RWPE2 (cell line): Measurements from ENCODE around the gene AKAP13.
"Not testable (repeated sequence)": the region's sequence is repeated elsewhere in the genome, so short reads cannot be mapped to it uniquely, and the experiment has no call there.

Source experiments
- ATAC-seq: fragments of 200-7000 bp; cut with Tn5 transposase; 3 replicates; pipeline ENCODE4 v1.9.1; 2021; ENCODE audit warnings: low read depth
- DNase-seq: peaks from one replicate; pipeline ENCODE4 v3.0.0-alpha.2; 2020; ENCODE audit warnings: low spot score
- H3K27ac ChIP-seq: fragments of 450-650 bp; 2 replicates; pipeline ENCODE4 v1.5.1; 2017; ENCODE audit warnings: mild to moderate bottlenecking; ENCODE audit not compliant: poor library complexity, severe bottlenecking
- H3K27me3 ChIP-seq: fragments of 250-450 bp; sonication (Bioruptor Pico); 2 replicates; pipeline ENCODE4 v1.5.1; 2021; ENCODE audit warnings: mild to moderate bottlenecking, moderate library complexity; ENCODE audit not compliant: insufficient read depth, poor library complexity, severe bottlenecking
- H3K36me3 ChIP-seq: fragments of 250-450 bp; sonication (Bioruptor Pico); 2 replicates; pipeline ENCODE4 v1.5.1; 2020; ENCODE audit warnings: low read depth, mild to moderate bottlenecking, moderate library complexity
- H3K4me1 ChIP-seq: fragments of 250-450 bp; sonication (Bioruptor Pico); 2 replicates; pipeline ENCODE4 v1.5.1; 2021; ENCODE audit warnings: mild to moderate bottlenecking, moderate library complexity; ENCODE audit not compliant: insufficient read depth, poor library complexity, severe bottlenecking
- H3K4me3 ChIP-seq: fragments of 250-450 bp; sonication (Bioruptor Pico); 2 replicates; pipeline ENCODE4 v1.5.1; 2021; ENCODE audit warnings: mild to moderate bottlenecking, moderate library complexity; ENCODE audit not compliant: severe bottlenecking
- H3K9me3 ChIP-seq: fragments of 250-450 bp; sonication (Bioruptor Pico); 2 replicates; pipeline ENCODE4 v1.5.1; 2021; ENCODE audit warnings: mild to moderate bottlenecking, moderate library complexity; ENCODE audit not compliant: severe bottlenecking
- TF ChIP-seq, protein P1 (sequence below): fragments of 450-650 bp; IDR thresholded peaks from one replicate; pipeline ENCODE4 v1.5.1; 2017; ENCODE audit warnings: mild to moderate bottlenecking, moderate library complexity; ENCODE audit not compliant: poor library complexity, severe bottlenecking

AKAP13 gene

DNA sequence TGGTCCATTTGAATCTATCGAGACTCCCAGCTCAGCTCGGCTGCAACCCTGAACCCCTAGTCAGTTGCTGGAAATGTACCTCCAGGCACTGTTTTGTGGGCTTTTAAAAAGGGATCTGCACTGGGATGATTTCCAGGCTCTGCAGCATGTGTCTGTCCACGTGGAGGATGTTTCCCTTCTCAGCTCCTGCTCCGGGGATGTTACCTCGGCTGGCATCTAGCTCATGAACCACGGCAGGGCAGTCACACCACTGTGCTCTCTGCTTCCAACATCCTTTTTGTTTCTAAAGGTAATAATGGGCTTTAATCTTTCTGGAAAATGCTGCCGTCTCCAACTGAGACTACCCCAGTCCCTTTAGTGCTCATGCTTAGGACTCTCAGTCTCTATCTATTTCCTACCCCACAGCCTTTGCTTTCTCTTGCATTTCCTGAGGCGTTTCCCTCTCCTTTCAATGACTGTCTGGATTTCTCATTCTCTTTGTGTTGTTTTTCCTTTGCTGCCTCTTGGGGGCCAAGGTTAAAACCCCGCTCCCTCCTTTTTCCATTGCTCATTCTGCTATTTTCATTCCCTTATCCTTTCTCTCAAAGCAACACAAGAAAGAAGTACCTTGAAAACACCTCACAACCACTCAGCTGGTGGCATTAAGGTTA is 42.9 kb upstream of the AKAP13 start:
- TF ChIP-seq, protein P1, sequence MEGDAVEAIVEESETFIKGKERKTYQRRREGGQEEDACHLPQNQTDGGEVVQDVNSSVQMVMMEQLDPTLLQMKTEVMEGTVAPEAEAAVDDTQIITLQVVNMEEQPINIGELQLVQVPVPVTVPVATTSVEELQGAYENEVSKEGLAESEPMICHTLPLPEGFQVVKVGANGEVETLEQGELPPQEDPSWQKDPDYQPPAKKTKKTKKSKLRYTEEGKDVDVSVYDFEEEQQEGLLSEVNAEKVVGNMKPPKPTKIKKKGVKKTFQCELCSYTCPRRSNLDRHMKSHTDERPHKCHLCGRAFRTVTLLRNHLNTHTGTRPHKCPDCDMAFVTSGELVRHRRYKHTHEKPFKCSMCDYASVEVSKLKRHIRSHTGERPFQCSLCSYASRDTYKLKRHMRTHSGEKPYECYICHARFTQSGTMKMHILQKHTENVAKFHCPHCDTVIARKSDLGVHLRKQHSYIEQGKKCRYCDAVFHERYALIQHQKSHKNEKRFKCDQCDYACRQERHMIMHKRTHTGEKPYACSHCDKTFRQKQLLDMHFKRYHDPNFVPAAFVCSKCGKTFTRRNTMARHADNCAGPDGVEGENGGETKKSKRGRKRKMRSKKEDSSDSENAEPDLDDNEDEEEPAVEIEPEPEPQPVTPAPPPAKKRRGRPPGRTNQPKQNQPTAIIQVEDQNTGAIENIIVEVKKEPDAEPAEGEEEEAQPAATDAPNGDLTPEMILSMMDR = no peak
- peak; percentile 36; the same call in 1 of the 3 replicates for ATAC-seq
- no peak overlapping the region for H3K27ac ChIP-seq

DNA sequence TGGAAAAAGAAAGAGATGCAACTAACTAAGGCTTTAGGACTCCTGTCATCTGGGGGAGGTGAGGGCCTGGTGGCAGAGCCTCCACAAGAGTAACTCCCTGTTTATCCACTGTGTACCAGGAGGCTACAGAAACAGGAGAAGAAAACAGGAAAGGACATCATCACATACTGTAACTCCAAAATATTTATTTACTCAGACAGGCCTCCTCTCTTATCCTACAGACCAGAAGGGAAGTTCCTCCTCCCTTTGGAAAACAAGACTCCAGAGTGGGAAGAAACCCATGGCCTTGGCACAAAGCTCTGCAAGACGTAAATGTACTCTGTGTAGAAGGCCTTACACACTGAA is 40.1 kb upstream of the AKAP13 start:
- no peaks in the 10 kb centered on the region for H3K36me3 ChIP-seq
- H3K4me1 ChIP-seq = peaks cover 30% of the 10 kb centered on the region
- H3K9me3 ChIP-seq = no peaks in the 10 kb centered on the region
- TF ChIP-seq, protein P1 = no peak
- no peaks in the 10 kb centered on the region for H3K27me3 ChIP-seq
- no peak overlapping the region for H3K4me3 ChIP-seq
- ATAC-seq = no peak
- peak overlapping the region; percentile 0 for H3K27ac ChIP-seq
- no peak for DNase-seq

More for the DNA sequence above, 42.9 kb upstream of the AKAP13 start:
- no peaks in the 10 kb centered on the region for H3K27me3 ChIP-seq
- H3K36me3 ChIP-seq = no peaks in the 10 kb centered on the region
- H3K4me3 ChIP-seq = no peak overlapping the region
- H3K4me1 ChIP-seq = peaks cover 13% of the 10 kb centered on the region
- no peaks in the 10 kb centered on the region for H3K9me3 ChIP-seq
- DNase-seq = no peak

DNA sequence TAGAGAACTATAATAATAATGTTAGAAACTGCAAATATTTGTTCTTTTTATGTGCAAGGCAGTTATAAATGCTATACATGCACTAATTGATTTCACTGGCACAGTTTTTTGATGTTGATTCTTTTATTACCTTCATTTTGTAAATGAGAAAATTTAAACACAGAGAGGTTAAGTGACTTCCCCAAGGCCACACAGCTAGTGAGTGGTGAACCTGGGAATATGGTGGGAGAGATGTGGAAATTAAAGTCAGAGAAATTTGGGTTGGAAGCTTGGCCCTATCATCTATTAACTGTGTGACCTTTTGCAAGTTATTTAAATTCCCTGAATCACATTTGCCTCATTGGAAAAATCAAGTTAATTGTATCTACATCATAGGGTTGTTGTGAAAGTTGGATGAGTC is 39.6 kb upstream of the AKAP13 start:
- H3K4me3 ChIP-seq = no peak overlapping the region
- H3K36me3 ChIP-seq = no peaks in the 10 kb centered on the region
- H3K27ac ChIP-seq = no peak overlapping the region
- TF ChIP-seq, protein P1 = no peak
- ATAC-seq (no peak), DNase-seq (no peak)
- H3K4me1 ChIP-seq = peaks cover 35% of the 10 kb centered on the region
- H3K9me3 ChIP-seq = no peaks in the 10 kb centered on the region
- no peaks in the 10 kb centered on the region for H3K27me3 ChIP-seq

DNA sequence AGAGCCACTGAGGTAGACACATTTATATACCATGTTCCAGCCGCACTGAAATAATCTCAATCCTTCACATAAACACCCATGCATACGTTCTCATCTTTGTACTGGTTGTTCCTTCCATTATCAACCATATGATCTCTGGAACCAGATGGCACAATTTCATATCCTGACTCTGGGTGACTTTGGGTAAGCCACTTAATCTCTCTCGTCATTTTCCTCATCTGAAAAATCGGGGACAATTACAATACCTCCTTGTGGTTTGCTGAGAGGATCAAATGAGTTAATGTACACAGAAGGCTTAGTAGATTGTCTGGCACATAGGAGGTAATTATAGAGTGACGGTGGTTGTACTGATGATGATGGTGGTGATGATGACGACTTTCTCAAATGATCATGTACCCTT is 38.2 kb upstream of the AKAP13 start:
- peak overlapping the region; percentile 100 for H3K27ac ChIP-seq
- not testable (repeated sequence) for H3K36me3 ChIP-seq, H3K27me3 ChIP-seq, ATAC-seq, H3K9me3 ChIP-seq, DNase-seq, H3K4me3 ChIP-seq
- peaks cover 31% of the 10 kb centered on the region for H3K4me1 ChIP-seq

DNA sequence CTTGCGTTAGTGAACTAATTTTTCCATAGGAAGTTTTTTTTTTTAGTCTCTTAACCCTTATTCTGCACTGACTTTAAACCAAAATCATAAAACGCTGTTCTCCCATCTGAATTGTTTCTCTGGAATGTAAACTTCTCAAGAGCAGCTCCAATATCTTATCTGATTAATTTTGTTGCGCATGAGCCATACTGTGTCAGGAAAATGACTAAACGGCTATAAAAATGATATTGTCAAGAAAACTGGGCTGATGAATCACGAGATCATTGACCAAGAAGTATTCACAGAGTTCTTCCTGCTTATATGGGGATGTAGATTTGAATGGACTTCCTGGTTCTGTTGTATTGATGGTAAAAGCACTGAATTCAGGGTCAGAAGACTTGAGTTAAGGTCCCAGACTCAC is 37.0 kb upstream of the AKAP13 start:
- not testable (repeated sequence) for H3K9me3 ChIP-seq, H3K36me3 ChIP-seq, H3K27me3 ChIP-seq, DNase-seq, H3K4me3 ChIP-seq
- H3K27ac ChIP-seq = peak overlapping the region; percentile 100
- peaks cover 26% of the 10 kb centered on the region for H3K4me1 ChIP-seq
- ATAC-seq = peak; percentile 49

DNA sequence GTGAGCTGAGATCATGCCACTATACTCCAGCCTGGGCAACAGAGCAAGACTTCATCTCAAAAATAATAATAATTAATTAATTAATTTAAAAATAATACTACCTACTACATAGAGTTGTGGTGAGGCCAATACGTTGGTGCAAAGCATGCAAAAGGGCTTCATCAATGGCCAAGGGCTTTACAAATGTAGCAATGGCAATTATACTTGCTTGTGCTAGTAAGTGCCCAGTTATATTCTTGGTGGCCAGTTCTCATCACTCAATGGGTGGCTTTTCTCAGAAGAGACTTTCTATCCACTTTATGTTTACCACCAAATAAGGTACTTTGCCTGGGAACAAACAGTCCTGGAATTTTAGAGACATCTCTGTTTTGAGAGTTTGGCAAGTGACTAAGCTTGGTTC is 36.2 kb upstream of the AKAP13 start:
- H3K27ac ChIP-seq = peak overlapping the region; percentile 100
- H3K27me3 ChIP-seq, H3K36me3 ChIP-seq, H3K4me3 ChIP-seq, DNase-seq, ATAC-seq, H3K9me3 ChIP-seq: not testable (repeated sequence)
- peaks cover 26% of the 10 kb centered on the region for H3K4me1 ChIP-seq

DNA sequence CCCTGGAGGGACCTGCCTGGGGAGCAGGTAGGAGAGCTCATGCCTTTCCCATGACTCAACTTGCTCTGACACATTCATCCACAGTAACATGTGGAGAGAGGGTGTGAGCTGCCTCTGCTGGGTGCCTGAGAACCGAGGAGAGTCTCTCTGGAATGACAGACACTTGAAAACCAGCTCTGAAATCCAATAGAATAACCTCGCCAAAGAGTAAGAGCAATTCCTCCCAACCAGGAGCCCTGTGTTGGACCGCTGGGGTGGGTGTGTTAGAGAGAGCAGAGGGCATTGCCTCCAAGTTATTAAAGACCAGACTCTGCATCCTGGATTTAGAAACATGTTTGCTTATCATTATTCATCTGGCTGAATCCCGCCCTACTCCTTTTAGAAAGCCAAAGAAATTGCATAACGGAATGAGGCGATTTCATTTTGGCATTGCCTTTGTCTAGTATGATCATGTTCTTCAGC is 35.7 kb upstream of the AKAP13 start:
- Histone ChIP-seq H3K27ac (peak overlapping the region; percentile 100), H3K4me1 (peaks cover 26% of the 10 kb centered on the region)
- H3K36me3 ChIP-seq, H3K27me3 ChIP-seq, H3K4me3 ChIP-seq, H3K9me3 ChIP-seq: not testable (repeated sequence)
- ATAC-seq = peak; percentile 82
- DNase-seq = peak; percentile 96

DNA sequence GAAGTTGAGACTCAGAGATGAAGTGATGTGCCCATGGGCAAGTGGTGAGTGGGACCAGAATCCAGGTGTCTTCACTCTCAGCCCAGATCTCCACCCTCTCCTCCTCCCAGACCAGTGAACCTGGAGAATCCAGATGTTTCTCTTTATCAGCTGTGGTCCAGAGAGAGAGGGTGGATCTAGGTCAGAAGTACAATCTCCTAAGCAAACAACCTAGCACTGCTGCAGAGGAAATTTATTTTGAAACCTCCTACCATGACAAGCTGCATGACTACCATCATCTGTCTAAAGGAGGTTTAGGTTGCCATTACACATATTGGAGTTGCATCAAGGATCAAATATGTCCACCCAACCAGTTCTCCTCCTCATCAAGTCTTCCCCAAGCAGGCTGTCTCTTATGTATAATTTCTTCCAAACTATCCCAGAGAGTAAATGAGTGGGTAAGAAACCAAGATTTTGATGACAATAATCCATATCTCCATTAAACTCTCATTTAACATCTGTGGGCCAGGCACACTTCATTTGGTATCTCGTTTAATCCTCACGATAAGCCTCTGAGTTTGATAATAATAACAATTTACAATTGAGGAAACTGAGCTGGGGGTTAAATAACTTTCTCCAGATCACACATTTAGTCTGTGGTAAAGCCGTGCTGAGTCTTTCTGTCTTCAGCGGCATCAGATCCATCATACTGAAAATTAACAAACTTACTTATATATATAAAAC is 35.0 kb upstream of the AKAP13 start:
- not testable (repeated sequence) for DNase-seq, H3K27me3 ChIP-seq, H3K9me3 ChIP-seq, H3K4me3 ChIP-seq, H3K36me3 ChIP-seq
- H3K27ac ChIP-seq = peak overlapping the region; percentile 100
- H3K4me1 ChIP-seq = peaks cover 26% of the 10 kb centered on the region
- peak; percentile 23 for ATAC-seq
